Glutamatergic neuron (in vitro differentiated cells): ENCODE measurements around the gene PTPRN2. TPM values are rescaled to one million over a fixed set of nuclear protein-coding genes. Genes with fewer than 3 reads are reported as not detected.

Experiments used
- DNase-seq: peaks from one replicate; pipeline ENCODE4 v3.0.0; 2022
- H3K27ac Mint-ChIP-seq: one replicate; pipeline ENCODE4 v1.8.0; 2020; ENCODE audit warnings: mild to moderate bottlenecking, mixed read lengths, inconsistent platforms; ENCODE audit not compliant: unreplicated experiment
- H3K27me3 Mint-ChIP-seq: one replicate; pipeline ENCODE4 v1.8.0; 2020; ENCODE audit warnings: mild to moderate bottlenecking, moderate library complexity, mixed read lengths, inconsistent platforms; ENCODE audit not compliant: unreplicated experiment
- H3K36me3 Mint-ChIP-seq: one replicate; pipeline ENCODE4 v1.8.0; 2020; ENCODE audit warnings: mild to moderate bottlenecking, mixed read lengths, inconsistent platforms; ENCODE audit not compliant: unreplicated experiment
- H3K4me1 Mint-ChIP-seq: one replicate; pipeline ENCODE4 v1.8.0; 2020; ENCODE audit warnings: mild to moderate bottlenecking, low read depth, mixed read lengths, inconsistent platforms; ENCODE audit not compliant: unreplicated experiment
- H3K4me3 Mint-ChIP-seq: one replicate; pipeline ENCODE4 v1.8.0; 2020; ENCODE audit warnings: mild to moderate bottlenecking, mixed read lengths, inconsistent platforms; ENCODE audit not compliant: unreplicated experiment
- H3K9me3 Mint-ChIP-seq: one replicate; pipeline ENCODE4 v1.8.0; 2020; ENCODE audit warnings: mild to moderate bottlenecking, moderate library complexity, mixed read lengths, inconsistent platforms; ENCODE audit not compliant: unreplicated experiment
- total RNA-seq: library from RNA; stranded (reverse); fragmentation: NEBNext Ultra II Directional; extraction: Animal tissue kit (Norgen Biotek cat#: 25700); gene quantifications from one replicate; pipeline ENCODE4 v1.2.1, GENCODE V29; 2021; ENCODE audit not compliant: unreplicated experiment
- TF ChIP-seq, protein P1 (sequence below): fragments of 200-600 bp; sonication (generic); IDR thresholded peaks from one replicate; pipeline ENCODE4 v1.5.0; 2021; ENCODE audit not compliant: partially characterized antibody, unreplicated experiment

Gene PTPRN2
- total RNA-seq, 1 donor from 2014 or later, result 49.0 TPM

DNA sequence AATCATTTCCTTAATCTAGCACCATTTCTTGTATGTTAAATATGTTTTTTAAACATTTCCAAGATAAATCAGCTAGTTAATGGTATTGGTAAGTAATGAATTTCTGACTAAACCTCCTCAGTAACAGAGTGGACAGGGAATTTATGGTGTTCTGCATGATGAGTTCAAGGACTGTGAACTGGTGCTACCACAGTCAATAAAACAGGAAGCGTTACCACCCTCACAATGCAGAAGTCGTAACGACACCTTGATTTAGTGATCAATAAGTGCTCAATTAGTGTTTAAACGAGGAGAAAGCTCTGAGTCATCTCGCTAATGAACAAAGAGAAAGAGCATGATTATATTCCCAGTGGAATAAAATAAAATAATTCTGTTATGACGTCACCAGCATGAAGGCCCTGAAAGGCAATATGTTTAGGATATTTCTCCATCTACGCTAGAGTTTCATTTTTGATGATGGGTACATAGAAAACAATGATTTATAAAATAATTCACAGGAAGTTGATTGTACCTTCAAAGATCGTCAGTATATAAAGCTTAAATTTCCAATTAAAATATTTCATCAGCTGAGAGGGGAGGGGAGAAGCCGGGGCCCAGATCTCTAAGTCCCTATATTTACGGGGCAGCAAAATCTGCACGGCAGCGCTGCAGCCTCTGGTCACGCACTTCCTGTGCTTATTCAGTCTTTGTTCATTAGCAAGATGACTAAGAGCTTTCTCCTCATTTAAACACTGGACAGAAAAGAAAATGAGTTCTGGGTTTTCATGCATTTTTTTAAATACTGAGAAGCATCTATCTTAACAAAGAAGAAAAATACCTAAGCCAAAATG is 400.5 kb downstream of the PTPRN2 start:
- Mint-ChIP-seq H3K27me3 (peaks cover 5% of the 10 kb centered on the region), H3K9me3 (peaks cover 24% of the 10 kb centered on the region), H3K4me3 (no peak overlapping the region), H3K4me1 (no peaks in the 10 kb centered on the region), H3K36me3 (peaks cover 17% of the 10 kb centered on the region), H3K27ac (peak overlapping the region; percentile 33)
- TF ChIP-seq, protein P1, sequence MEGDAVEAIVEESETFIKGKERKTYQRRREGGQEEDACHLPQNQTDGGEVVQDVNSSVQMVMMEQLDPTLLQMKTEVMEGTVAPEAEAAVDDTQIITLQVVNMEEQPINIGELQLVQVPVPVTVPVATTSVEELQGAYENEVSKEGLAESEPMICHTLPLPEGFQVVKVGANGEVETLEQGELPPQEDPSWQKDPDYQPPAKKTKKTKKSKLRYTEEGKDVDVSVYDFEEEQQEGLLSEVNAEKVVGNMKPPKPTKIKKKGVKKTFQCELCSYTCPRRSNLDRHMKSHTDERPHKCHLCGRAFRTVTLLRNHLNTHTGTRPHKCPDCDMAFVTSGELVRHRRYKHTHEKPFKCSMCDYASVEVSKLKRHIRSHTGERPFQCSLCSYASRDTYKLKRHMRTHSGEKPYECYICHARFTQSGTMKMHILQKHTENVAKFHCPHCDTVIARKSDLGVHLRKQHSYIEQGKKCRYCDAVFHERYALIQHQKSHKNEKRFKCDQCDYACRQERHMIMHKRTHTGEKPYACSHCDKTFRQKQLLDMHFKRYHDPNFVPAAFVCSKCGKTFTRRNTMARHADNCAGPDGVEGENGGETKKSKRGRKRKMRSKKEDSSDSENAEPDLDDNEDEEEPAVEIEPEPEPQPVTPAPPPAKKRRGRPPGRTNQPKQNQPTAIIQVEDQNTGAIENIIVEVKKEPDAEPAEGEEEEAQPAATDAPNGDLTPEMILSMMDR, result no peak
- no peak for DNase-seq

- Mint-ChIP-seq H3K36me3 (peaks cover 14% of the 10 kb centered on the region), H3K27ac (no peak overlapping the region), H3K4me1 (no peaks in the 10 kb centered on the region)
Measured at GRCh38 chr7:158186406-158186805, 401.2 kb downstream of the PTPRN2 start.

GRCh38 chr7:158185653-158186052 is 402.0 kb downstream of the PTPRN2 start:
- Mint-ChIP-seq H3K9me3 (peaks cover 17% of the 10 kb centered on the region), H3K36me3 (peaks cover 11% of the 10 kb centered on the region), H3K4me3 (no peak overlapping the region), H3K27me3 (peaks cover 3% of the 10 kb centered on the region), H3K27ac (no peak overlapping the region), H3K4me1 (no peaks in the 10 kb centered on the region)
- TF ChIP-seq, protein P1, result no peak
- no peak for DNase-seq

More at GRCh38 chr7:158186406-158186805, 401.2 kb downstream of the PTPRN2 start:
- TF ChIP-seq, protein P1, result no peak
- Mint-ChIP-seq H3K27me3 (peaks cover 4% of the 10 kb centered on the region), H3K9me3 (peaks cover 22% of the 10 kb centered on the region), H3K4me3 (no peak overlapping the region)
- DNase-seq, result no peak

- TF ChIP-seq, protein P1, result no peak
- H3K4me1 Mint-ChIP-seq, result no peaks in the 10 kb centered on the region
- H3K27ac Mint-ChIP-seq, result no peak overlapping the region
- DNase-seq, result no peak
- peaks cover 11% of the 10 kb centered on the region for H3K9me3 Mint-ChIP-seq
- peaks cover 7% of the 10 kb centered on the region for H3K36me3 Mint-ChIP-seq
- peaks cover 3% of the 10 kb centered on the region for H3K27me3 Mint-ChIP-seq
- no peak overlapping the region for H3K4me3 Mint-ChIP-seq
Measured at GRCh38 chr7:158183431-158183830, 404.2 kb downstream of the PTPRN2 start.

GRCh38 chr7:158176561-158177173 is 411.0 kb downstream of the PTPRN2 start:
- H3K27ac Mint-ChIP-seq, result no peak overlapping the region
- TF ChIP-seq, protein P1, result no peak
- no peak for DNase-seq
- H3K27me3 Mint-ChIP-seq, result peaks cover 6% of the 10 kb centered on the region
- H3K9me3 Mint-ChIP-seq, result peaks cover 24% of the 10 kb centered on the region
- no peak overlapping the region for H3K4me3 Mint-ChIP-seq
- no peaks in the 10 kb centered on the region for H3K4me1 Mint-ChIP-seq
- H3K36me3 Mint-ChIP-seq, result peaks cover 31% of the 10 kb centered on the region
